A549 (cell line): Measurements from ENCODE around the gene SAMD8. TPM values are rescaled to one million over a fixed set of nuclear protein-coding genes. Genes with fewer than 3 reads are reported as not detected.

Experiments
- ATAC-seq, 2 experiments: fragments of 200-7000 bp in 1 of 2; fragments of >200 bp in 1 of 2; cut with Nextera tagmentation in 1 of 2; cut with Tn5 transposase in 1 of 2; 3 replicates each; pipeline versions ENCODE4 v1.8.0 to v1.9.1; 2018 to 2020; ENCODE audit warnings: mild to moderate bottlenecking in 1 of 2, moderate library complexity in 1 of 2
- CTCF ChIA-PET: fragments of 300-600 bp; sonication (Branson Sonifier 250); formaldehyde crosslinking; extraction: SDS; loops from one replicate; lab custom pipeline; 2021; ENCODE audit warnings: antibody characterized with exemption, inconsistent platforms; lab: Yijun Ruan, JAX
- POLR2A ChIA-PET: fragments of 350-600 bp; formaldehyde crosslinking; extraction: SDS; loops from one replicate; lab custom pipeline; 2021; ENCODE audit warnings: antibody characterized with exemption, inconsistent platforms; lab: Yijun Ruan, JAX
- DNase-seq, 2 experiments: peaks; one replicate each; pipeline versions ENCODE4 v3.0.0 to v3.0.0-alpha.2; 2011 to 2016; ENCODE audit warnings: low read depth in 1 of 2, low spot score in 1 of 2
- FAIRE-seq: peaks from 2 replicates; lab custom pipeline; 2011; peaks lifted over from hg19 to GRCh38; lab: Jason Lieb, UNC
- H3K27ac ChIP-seq, 2 experiments: fragments of >200 bp; sonication (Bioruptor Twin); formaldehyde crosslinking; 3 replicates each; pipeline ENCODE4 v1.5.1; 2016 to 2017
- H3K4me1 ChIP-seq: fragments of >200 bp; sonication (Bioruptor Twin); formaldehyde crosslinking; 3 replicates; pipeline ENCODE4 v1.6.1; 2016
- H3K4me2 ChIP-seq: fragments of >200 bp; sonication (Bioruptor Twin); formaldehyde crosslinking; 3 replicates; pipeline ENCODE4 v1.6.1; 2016
- H3K4me3 ChIP-seq: fragments of >200 bp; sonication (Bioruptor Twin); formaldehyde crosslinking; 3 replicates; pipeline ENCODE4 v1.5.1; 2016
- H3K9me3 ChIP-seq: fragments of >200 bp; sonication (Bioruptor Twin); formaldehyde crosslinking; 3 replicates; pipeline ENCODE4 v1.6.1; 2016
- CBX2 ChIP-seq: fragments of 200-600 bp; sonication (generic); IDR thresholded peaks from 2 replicates; pipeline ENCODE4 v1.6.1; 2016; ENCODE audit warnings: low read depth, mild to moderate bottlenecking, borderline replicate concordance
- CBX8 ChIP-seq: fragments of 200-600 bp; sonication (generic); IDR thresholded peaks from 2 replicates; pipeline ENCODE4 v1.6.1; 2016
- CEBPB ChIP-seq, 2 experiments: fragments of >200 bp in 1 of 2; sonication (Bioruptor Twin) in 1 of 2; formaldehyde crosslinking in 1 of 2; IDR thresholded peaks; 2 replicates each; pipeline ENCODE4 v1.6.1; 2012 to 2016
- EHMT2 ChIP-seq: fragments of 200-600 bp; sonication (generic); IDR thresholded peaks from 2 replicates; pipeline ENCODE4 v1.6.1; 2016; ENCODE audit warnings: antibody characterized with exemption, low read depth, mild to moderate bottlenecking, moderate library complexity
- FOSB ChIP-seq: fragments of 250-450 bp; sonication (Bioruptor Pico); IDR thresholded peaks from 2 replicates; pipeline ENCODE4 v1.5.0; 2020; ENCODE audit warnings: mild to moderate bottlenecking, moderate library complexity
- FOSL2 ChIP-seq, 2 experiments: fragments of 450-650 bp in 1 of 2; fragments of >200 bp in 1 of 2; sonication (Bioruptor Twin) in 1 of 2; formaldehyde crosslinking; IDR thresholded peaks; 2 replicates each; pipeline versions ENCODE4 v1.5.0 to v1.6.1; 2016 to 2020; ENCODE audit warnings: mild to moderate bottlenecking in 1 of 2, moderate library complexity in 1 of 2
- HMGXB4 ChIP-seq: fragments of 250-450 bp; sonication (Bioruptor Pico); IDR thresholded peaks from 2 replicates; pipeline ENCODE4 v1.5.0; 2021; ENCODE audit warnings: mild to moderate bottlenecking, moderate library complexity, borderline replicate concordance
- HOXA7 ChIP-seq: fragments of 250-450 bp; sonication (Bioruptor Pico); IDR thresholded peaks from 2 replicates; pipeline ENCODE4 v1.5.0; 2020; ENCODE audit warnings: mild to moderate bottlenecking, moderate library complexity
- HOXB13 ChIP-seq: fragments of 250-450 bp; sonication (Bioruptor Pico); IDR thresholded peaks from 2 replicates; pipeline ENCODE4 v1.5.0; 2020; ENCODE audit warnings: low read depth, mild to moderate bottlenecking, moderate library complexity
- KDM5A ChIP-seq: fragments of 200-600 bp; sonication (generic); IDR thresholded peaks from 2 replicates; pipeline ENCODE4 v1.6.1; 2016; ENCODE audit warnings: antibody characterized with exemption, mild to moderate bottlenecking
- MYC ChIP-seq: IDR thresholded peaks from 2 replicates; pipeline ENCODE4 v1.6.1; 2012; ENCODE audit warnings: mild to moderate bottlenecking, inconsistent platforms, low read length, improper control_type of control experiment, borderline replicate concordance
- NPAS2 ChIP-seq: fragments of 250-450 bp; sonication (Bioruptor Pico); IDR thresholded peaks from 2 replicates; pipeline ENCODE4 v1.8.0; 2022; ENCODE audit warnings: mild to moderate bottlenecking, moderate library complexity, borderline replicate concordance
- POLR2A ChIP-seq: IDR thresholded peaks from 2 replicates; pipeline ENCODE4 v1.6.1; 2012; ENCODE audit warnings: mild to moderate bottlenecking, low read length
- RNF2 ChIP-seq: fragments of 200-600 bp; sonication (generic); IDR thresholded peaks from 2 replicates; pipeline ENCODE4 v1.6.1; 2016; ENCODE audit warnings: low read depth, mild to moderate bottlenecking, antibody characterized with exemption, moderate library complexity, borderline replicate concordance
- SMC3 ChIP-seq: fragments of >200 bp; sonication (Bioruptor Twin); formaldehyde crosslinking; IDR thresholded peaks from 3 replicates; pipeline ENCODE4 v1.6.1; 2018; ENCODE audit warnings: inconsistent platforms
- SREBF2 ChIP-seq: fragments of 450-650 bp; IDR thresholded peaks from 2 replicates; pipeline ENCODE4 v1.6.1; 2014; ENCODE audit warnings: mild to moderate bottlenecking, moderate library complexity
- TP53 ChIP-seq: fragments of 250-450 bp; sonication (Bioruptor Pico); IDR thresholded peaks from 2 replicates; pipeline ENCODE4 v1.5.0; 2021; ENCODE audit warnings: mild to moderate bottlenecking, moderate library complexity
- ZC3H11A ChIP-seq: fragments of 450-650 bp; IDR thresholded peaks from 2 replicates; pipeline ENCODE4 v1.6.1; 2014; ENCODE audit warnings: antibody characterized with exemption, mild to moderate bottlenecking
- ZNF302 ChIP-seq: fragments of 250-450 bp; sonication (Bioruptor Pico); IDR thresholded peaks from 2 replicates; pipeline ENCODE4 v1.9.0; 2021; ENCODE audit warnings: inconsistent platforms, mild to moderate bottlenecking, moderate library complexity
- WGBS: methylation state at CpG from one replicate; pipeline ENCODE4 v1.1.6; 2017; ENCODE audit errors: missing lambda C conversion rate; 5-methylcytosine and 5-hydroxymethylcytosine counted together
- polyA plus RNA-seq, 4 experiments: library from polyadenylated mRNA; depleted of rRNA in 3 of 4; stranded (reverse); fragments of >200 nt; fragmentation: RNase III in 1 of 4; extraction: RNeasy Plus Mini Kit Qiagen cat#74134 plus additional on column Dnase treatment in 1 of 4; gene quantifications; 2 replicates in 3 of 4; 3 replicates in 1 of 4; pipeline ENCODE4 v1.2.3, GENCODE V29; 2011 to 2017
- TF ChIP-seq, protein P1 (sequence below): fragments of >200 bp; sonication (Bioruptor Twin); formaldehyde crosslinking; IDR thresholded peaks from 3 replicates; pipeline ENCODE4 v1.5.1; 2016
- TF ChIP-seq, protein P2 (sequence below): IDR thresholded peaks from 2 replicates; pipeline ENCODE4 v1.6.1; 2012; ENCODE audit warnings: low read depth, borderline replicate concordance
- TF ChIP-seq, protein P3 (sequence below): fragments of >200 bp; sonication (Bioruptor Twin); formaldehyde crosslinking; IDR thresholded peaks from 2 replicates; pipeline ENCODE4 v1.6.1; 2016
- TF ChIP-seq, protein P4 (sequence below): fragments of 200-600 bp; sonication (generic); IDR thresholded peaks from 2 replicates; pipeline ENCODE4 v1.6.1; 2016; ENCODE audit warnings: antibody characterized with exemption, mild to moderate bottlenecking, moderate library complexity
- TF ChIP-seq, protein P5 (sequence below): fragments of 450-650 bp; IDR thresholded peaks from 2 replicates; pipeline ENCODE4 v1.6.1; 2014; ENCODE audit warnings: antibody characterized with exemption
- TF ChIP-seq, protein P6 (sequence below): IDR thresholded peaks from 2 replicates; pipeline ENCODE4 v1.6.1; 2012

Gene SAMD8
- polyA plus RNA-seq, 2 of the 4 experiments (the other 2 are of a cell fraction), result 10.9 to 27.9 TPM

- POLR2A ChIA-PET, result no interaction called here
- WGBS, result 90% methylated on average over 5 of the region's 5 CpGs
- CTCF ChIA-PET, result interaction anchor here (2.2 kb wide), 1 partner anchor 86 kb away, joined by 6 read pairs; the partner anchor contains the start of gene COMTD1
- no peaks in the 10 kb centered on the region for H3K9me3 ChIP-seq
- H3K4me1 ChIP-seq, result no peaks in the 10 kb centered on the region
- no peak for FAIRE-seq
- no peak for TF ChIP-seq ZNF302 (CRISPR knock-in tag)
- TF ChIP-seq, protein P1, sequence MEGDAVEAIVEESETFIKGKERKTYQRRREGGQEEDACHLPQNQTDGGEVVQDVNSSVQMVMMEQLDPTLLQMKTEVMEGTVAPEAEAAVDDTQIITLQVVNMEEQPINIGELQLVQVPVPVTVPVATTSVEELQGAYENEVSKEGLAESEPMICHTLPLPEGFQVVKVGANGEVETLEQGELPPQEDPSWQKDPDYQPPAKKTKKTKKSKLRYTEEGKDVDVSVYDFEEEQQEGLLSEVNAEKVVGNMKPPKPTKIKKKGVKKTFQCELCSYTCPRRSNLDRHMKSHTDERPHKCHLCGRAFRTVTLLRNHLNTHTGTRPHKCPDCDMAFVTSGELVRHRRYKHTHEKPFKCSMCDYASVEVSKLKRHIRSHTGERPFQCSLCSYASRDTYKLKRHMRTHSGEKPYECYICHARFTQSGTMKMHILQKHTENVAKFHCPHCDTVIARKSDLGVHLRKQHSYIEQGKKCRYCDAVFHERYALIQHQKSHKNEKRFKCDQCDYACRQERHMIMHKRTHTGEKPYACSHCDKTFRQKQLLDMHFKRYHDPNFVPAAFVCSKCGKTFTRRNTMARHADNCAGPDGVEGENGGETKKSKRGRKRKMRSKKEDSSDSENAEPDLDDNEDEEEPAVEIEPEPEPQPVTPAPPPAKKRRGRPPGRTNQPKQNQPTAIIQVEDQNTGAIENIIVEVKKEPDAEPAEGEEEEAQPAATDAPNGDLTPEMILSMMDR, result no peak
- TF ChIP-seq FOSL2 (IDR thresholded peaks at IDR 0.05), result no peak
- TF ChIP-seq FOSL2 (CRISPR knock-in tag; IDR thresholded peaks at IDR 0.05), result no peak
- TF ChIP-seq ZC3H11A, result no peak
- TF ChIP-seq CEBPB (IDR thresholded peaks at IDR 0.05), result no peak
- TF ChIP-seq RNF2, result no peak
- no peak for TF ChIP-seq TP53 (CRISPR knock-in tag)
- TF ChIP-seq, protein P2, sequence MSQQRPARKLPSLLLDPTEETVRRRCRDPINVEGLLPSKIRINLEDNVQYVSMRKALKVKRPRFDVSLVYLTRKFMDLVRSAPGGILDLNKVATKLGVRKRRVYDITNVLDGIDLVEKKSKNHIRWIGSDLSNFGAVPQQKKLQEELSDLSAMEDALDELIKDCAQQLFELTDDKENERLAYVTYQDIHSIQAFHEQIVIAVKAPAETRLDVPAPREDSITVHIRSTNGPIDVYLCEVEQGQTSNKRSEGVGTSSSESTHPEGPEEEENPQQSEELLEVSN, result no peak
- TF ChIP-seq, protein P3, sequence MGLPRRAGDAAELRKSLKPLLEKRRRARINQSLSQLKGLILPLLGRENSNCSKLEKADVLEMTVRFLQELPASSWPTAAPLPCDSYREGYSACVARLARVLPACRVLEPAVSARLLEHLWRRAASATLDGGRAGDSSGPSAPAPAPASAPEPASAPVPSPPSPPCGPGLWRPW, result no peak
- TF ChIP-seq, protein P4, sequence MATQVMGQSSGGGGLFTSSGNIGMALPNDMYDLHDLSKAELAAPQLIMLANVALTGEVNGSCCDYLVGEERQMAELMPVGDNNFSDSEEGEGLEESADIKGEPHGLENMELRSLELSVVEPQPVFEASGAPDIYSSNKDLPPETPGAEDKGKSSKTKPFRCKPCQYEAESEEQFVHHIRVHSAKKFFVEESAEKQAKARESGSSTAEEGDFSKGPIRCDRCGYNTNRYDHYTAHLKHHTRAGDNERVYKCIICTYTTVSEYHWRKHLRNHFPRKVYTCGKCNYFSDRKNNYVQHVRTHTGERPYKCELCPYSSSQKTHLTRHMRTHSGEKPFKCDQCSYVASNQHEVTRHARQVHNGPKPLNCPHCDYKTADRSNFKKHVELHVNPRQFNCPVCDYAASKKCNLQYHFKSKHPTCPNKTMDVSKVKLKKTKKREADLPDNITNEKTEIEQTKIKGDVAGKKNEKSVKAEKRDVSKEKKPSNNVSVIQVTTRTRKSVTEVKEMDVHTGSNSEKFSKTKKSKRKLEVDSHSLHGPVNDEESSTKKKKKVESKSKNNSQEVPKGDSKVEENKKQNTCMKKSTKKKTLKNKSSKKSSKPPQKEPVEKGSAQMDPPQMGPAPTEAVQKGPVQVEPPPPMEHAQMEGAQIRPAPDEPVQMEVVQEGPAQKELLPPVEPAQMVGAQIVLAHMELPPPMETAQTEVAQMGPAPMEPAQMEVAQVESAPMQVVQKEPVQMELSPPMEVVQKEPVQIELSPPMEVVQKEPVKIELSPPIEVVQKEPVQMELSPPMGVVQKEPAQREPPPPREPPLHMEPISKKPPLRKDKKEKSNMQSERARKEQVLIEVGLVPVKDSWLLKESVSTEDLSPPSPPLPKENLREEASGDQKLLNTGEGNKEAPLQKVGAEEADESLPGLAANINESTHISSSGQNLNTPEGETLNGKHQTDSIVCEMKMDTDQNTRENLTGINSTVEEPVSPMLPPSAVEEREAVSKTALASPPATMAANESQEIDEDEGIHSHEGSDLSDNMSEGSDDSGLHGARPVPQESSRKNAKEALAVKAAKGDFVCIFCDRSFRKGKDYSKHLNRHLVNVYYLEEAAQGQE, result no peak
- TF ChIP-seq HMGXB4 (CRISPR knock-in tag), result no peak
- no peak for TF ChIP-seq EHMT2
- no peak for TF ChIP-seq SREBF2
- no peak overlapping the region for H3K4me3 ChIP-seq
- H3K27ac ChIP-seq, result no peak overlapping the region
- DNase-seq, result no peak
- no peak overlapping the region for H3K4me2 ChIP-seq
- no peak for ATAC-seq
Observed at GRCh38 chr10:75150656-75151055, 39.2 kb downstream of the SAMD8 start.

GRCh38 chr10:75159519-75159918 lies 48.1 kb downstream of the SAMD8 start:
- H3K4me2 ChIP-seq, result no peak overlapping the region
- FAIRE-seq (no peak), ATAC-seq (no peak), DNase-seq (no peak)
- ChIA-PET POLR2A (no interaction called here), CTCF (interaction anchor here (0.6 to 3.2 kb wide), 4 partner anchors 28 to 893 kb away, joined by 3 to 14 read pairs (median 3); no protein-coding TSS in a partner anchor)
- H3K9me3 ChIP-seq, result no peaks in the 10 kb centered on the region
- H3K27ac ChIP-seq, result no peak overlapping the region
- WGBS, result 93% methylated on average over 4 of the region's 4 CpGs
- H3K4me1 ChIP-seq, result no peaks in the 10 kb centered on the region
- no peak for TF ChIP-seq SREBF2
- TF ChIP-seq FOSL2 (IDR thresholded peaks at IDR 0.05), result no peak
- TF ChIP-seq FOSL2 (CRISPR knock-in tag; IDR thresholded peaks at IDR 0.05), result no peak
- TF ChIP-seq SMC3, result no peak
- no peak for TF ChIP-seq FOSB (CRISPR knock-in tag)
- no peak for TF ChIP-seq CBX8
- no peak for TF ChIP-seq HOXB13 (CRISPR knock-in tag)
- no peak for TF ChIP-seq NPAS2 (CRISPR knock-in tag)
- no peak for TF ChIP-seq MYC
- TF ChIP-seq, protein P5, sequence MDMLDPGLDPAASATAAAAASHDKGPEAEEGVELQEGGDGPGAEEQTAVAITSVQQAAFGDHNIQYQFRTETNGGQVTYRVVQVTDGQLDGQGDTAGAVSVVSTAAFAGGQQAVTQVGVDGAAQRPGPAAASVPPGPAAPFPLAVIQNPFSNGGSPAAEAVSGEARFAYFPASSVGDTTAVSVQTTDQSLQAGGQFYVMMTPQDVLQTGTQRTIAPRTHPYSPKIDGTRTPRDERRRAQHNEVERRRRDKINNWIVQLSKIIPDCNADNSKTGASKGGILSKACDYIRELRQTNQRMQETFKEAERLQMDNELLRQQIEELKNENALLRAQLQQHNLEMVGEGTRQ, result no peak
- TF ChIP-seq, protein P6, sequence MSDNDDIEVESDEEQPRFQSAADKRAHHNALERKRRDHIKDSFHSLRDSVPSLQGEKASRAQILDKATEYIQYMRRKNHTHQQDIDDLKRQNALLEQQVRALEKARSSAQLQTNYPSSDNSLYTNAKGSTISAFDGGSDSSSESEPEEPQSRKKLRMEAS, result no peak
- TF ChIP-seq POLR2A, result no peak
- no peak for TF ChIP-seq RNF2
- no peak for TF ChIP-seq HOXA7
- no peak for TF ChIP-seq CBX2
- no peak for TF ChIP-seq KDM5A
- H3K4me3 ChIP-seq, result no peak overlapping the region
